Ramos (cell line): ENCODE results near the gene CRYBB2.
"Not testable (repeated sequence)": the region's sequence is repeated elsewhere in the genome, so short reads cannot be mapped to it uniquely, and the experiment has no call there.

Experiments
- in situ Hi-C: fragments of 300-500 bp; cut with MboI; formaldehyde crosslinking; loops from one replicate; pipeline ENCODE4 v1.14.3; 2022; ENCODE audit warnings: low sequenced_read_pairs; ENCODE audit not compliant: unreplicated experiment

CRYBB2 gene

GRCh38 chr22:25230760-25231159 is 11.3 kb downstream of the CRYBB2 start:
- in situ Hi-C loops, result not testable (repeated sequence)

GRCh38 chr22:25232301-25232700 is 12.9 kb downstream of the CRYBB2 start:
- in situ Hi-C loops, result no loop called here

DNA sequence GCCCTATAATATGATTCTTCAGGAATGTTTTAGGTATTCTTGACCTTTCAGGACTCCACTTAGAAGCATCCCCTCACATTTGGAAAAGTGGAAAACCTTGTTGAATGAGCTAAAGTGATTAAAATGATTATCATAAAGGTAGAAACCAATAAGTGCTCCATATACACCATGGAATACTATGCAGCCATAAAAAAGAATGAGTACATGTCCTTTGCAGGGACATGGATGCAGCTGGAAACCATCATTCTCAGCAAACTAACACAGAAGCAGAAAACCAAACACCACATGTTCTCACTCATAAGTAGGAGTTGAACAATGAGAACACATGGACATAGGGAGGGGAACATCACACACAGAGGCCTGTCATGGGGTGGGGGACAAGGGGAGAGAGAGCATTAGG is 14.3 kb downstream of the CRYBB2 start:
- in situ Hi-C loops, result not testable (repeated sequence)

DNA sequence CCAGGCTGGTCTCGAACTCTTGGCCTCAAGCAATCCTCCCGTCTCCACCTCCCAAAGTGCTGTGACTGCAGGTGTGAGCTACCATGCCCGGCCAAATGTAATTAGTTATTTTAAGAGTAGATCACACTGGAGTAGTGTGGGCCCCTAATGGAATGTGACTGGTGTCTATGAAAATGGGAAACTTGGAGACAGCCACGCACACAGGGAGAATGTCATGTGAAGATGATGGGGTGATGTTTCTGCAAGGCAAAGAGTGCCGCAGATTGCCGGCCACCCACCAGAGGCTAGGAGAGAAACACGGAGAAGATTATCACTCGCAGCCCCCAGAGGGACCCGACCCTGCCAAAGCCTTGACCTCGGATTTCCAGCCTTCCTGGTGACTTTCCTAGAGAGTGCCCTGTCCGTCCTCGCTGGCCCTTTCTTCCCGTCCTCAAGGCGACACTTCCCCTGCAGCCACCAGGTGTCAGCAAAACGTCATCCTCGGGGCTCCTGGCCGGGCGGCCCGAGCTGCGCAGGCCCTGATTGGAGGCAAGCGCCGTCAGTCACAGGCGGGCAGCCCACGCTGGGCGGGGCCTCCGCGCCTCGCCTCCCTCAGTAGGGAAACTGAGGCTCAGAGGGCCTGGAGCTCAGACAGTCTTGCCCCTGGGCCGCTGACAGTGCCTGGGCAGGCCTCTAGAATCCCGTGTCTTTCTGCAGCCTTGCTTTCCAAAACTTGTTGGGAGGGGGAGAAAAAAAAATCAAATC is 16.3 kb downstream of the CRYBB2 start:
- in situ Hi-C loops, result no loop called here

- in situ Hi-C loops, result no loop called here
Measured at GRCh38 chr22:25236417-25236816, 17.0 kb downstream of the CRYBB2 start.

- in situ Hi-C loops, result no loop called here
Measured at GRCh38 chr22:25237503-25237902, 18.1 kb downstream of the CRYBB2 start.

DNA sequence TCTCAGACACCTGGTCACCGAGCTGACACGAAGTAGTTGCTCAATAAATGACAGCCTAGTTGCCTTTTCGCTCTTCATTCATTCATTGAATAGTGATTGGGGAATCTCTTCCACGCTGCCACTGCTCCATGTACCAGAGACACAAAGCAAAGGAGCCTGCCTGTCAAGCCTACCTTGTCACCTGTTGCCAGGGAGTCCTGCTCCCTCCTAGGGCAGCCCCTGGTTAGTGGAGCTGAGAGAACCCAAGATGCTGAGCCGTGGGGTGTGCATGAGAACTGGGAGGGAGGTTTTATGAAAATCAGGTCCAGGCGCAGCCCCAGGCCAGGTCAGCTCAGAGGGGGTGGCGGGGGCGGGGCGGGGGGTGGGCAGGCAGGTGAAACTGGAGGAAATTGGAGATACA is 18.6 kb downstream of the CRYBB2 start:
- in situ Hi-C loops, result not testable (repeated sequence)

- in situ Hi-C loops, result not testable (repeated sequence)
Measured at GRCh38 chr22:25255169-25255568, 35.7 kb downstream of the CRYBB2 start.

DNA sequence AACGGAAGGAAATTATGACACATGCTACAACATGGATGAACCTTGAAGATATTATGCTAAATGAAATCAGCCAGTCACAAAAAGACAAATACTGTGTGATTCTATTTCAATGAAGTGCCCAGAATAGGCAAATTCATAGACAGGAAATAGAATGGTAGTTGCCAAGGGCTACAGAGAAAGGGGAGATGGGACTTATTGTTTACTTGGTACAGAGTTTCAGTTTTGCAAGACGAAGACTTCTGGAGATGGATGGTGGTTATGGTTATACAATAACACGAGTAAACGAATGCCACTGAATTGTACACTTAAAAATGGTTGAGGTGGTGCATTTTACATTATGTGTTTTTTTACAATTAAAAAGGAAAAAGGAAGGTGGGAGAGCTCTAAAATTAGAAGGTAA is 48.1 kb downstream of the CRYBB2 start:
- in situ Hi-C loops, result not testable (repeated sequence)

GRCh38 chr22:25268902-25269301 is 49.5 kb downstream of the CRYBB2 start:
- in situ Hi-C loops, result not testable (repeated sequence)

GRCh38 chr22:25270061-25270460 is 50.6 kb downstream of the CRYBB2 start:
- in situ Hi-C loops, result not testable (repeated sequence)

GRCh38 chr22:25273231-25273630 is 53.8 kb downstream of the CRYBB2 start:
- in situ Hi-C loops, result not testable (repeated sequence)

- in situ Hi-C loops, result not testable (repeated sequence)
Measured at GRCh38 chr22:25273928-25274327, 54.5 kb downstream of the CRYBB2 start.

DNA sequence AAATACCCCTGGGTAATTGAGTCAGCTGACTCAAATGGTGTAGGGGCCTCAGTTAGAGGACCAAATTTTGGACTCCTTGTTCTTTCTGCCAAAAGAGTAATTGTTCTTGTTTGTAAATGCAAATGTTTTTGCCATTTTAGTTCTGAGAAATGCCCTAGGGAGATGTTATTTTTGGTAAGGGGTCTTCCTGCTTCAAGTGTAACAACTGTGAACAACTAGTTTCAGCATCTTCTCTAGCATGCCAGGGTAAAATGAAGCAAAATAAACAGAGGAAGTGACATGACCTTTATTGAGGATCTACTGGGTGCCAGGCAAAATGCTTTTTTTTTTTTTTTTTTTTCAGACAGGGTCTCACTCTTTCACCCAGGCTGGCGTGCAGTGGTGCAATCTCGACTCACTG is 60.7 kb downstream of the CRYBB2 start:
- in situ Hi-C loops, result not testable (repeated sequence)
